GM12865 (cell line): ENCODE measurements around the gene TUBA1A.
"Not testable (repeated sequence)": the region's sequence is repeated elsewhere in the genome, so short reads cannot be mapped to it uniquely, and the experiment has no call there.

Source experiments
- DNase-seq: peaks from one replicate; pipeline ENCODE4 v3.0.0; 2010; ENCODE audit warnings: low read depth
- H3K4me3 ChIP-seq: 2 replicates; pipeline ENCODE4 v1.5.1; 2011; ENCODE audit warnings: mild to moderate bottlenecking, low read depth, low read length, control low read depth
- CTCF ChIP-seq: IDR thresholded peaks from 2 replicates; pipeline ENCODE4 v1.5.1; 2011; ENCODE audit warnings: low read length, control low read depth, low read depth, inconsistent platforms; ENCODE audit not compliant: insufficient read depth; ENCODE audit errors: missing control alignments

The TUBA1A gene

DNA sequence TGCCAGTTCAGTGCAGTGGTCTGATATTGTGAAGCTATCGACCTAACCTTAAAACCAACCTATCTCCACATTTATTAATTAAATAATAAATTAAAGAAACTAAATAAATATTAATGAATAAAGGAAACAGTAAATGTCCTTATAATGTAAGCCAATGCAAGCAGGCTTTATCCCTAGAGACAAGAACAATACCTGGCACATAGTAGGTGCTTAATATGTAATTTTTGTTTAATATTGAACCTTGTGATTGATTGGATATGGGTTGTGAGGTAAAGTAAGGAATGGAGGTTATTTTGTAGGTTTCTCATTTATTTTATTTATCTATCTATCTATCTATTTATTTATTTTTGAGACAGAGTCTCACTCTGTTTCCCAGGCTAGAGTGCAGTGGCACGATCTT lies 49.9 kb downstream of the TUBA1A start:
- no peak for TF ChIP-seq CTCF
- no peak for DNase-seq
- H3K4me3 ChIP-seq = no peak overlapping the region

DNA sequence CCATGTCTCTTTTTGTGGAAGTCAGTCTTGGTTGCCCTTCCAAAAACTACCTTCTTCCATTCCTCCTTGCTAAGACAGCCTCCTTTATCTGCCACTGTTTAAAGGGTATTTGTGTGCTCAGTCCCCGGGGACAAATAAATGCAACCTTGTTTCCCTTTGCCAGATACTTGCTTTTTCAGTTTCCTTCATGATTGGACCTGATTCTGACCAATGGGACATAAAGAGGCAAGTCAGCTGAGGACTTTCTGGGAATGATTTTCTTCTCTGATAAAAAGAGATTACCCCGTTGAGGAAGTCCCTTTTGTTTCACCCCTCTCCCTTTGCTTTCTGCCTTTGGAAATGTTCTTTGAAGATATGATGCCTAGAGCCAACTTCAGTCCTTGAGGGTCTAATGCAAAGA lies 50.3 kb downstream of the TUBA1A start:
- H3K4me3 ChIP-seq = no peak overlapping the region
- TF ChIP-seq CTCF = no peak
- DNase-seq = no peak

DNA sequence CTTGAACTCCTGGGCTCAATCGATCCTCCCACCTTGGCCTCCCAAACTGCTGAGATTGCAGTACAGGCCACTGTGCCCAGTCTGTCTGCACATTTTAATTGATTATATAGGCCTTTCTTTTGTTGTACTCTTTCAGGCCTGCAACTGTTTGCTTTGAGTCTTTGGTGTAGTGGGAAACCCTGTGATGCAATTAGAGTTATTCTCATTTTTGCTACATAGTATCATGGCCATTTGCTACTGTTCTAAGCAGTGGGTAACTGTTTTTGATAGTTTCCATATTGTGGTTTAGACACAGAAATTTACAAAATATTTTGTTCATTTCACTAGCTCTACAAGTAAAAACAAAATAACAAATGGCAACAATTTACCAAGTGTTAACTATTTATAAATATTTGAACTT lies 51.4 kb downstream of the TUBA1A start:
- no peak for TF ChIP-seq CTCF
- no peak overlapping the region for H3K4me3 ChIP-seq
- no peak for DNase-seq

GRCh38 chr12:49136997-49137396 lies 51.9 kb downstream of the TUBA1A start:
- not testable (repeated sequence) for H3K4me3 ChIP-seq, DNase-seq
